ENCODE results near the gene CNGA2.

Gene CNGA2

GRCh38 chrX:151734446-151734845 is at the start of gene CNGA2:
CNGA2 (plus strand) TSS chrX:151734746; CDS start chrX:151738484, 3,738 bp downstream.
- no peak for DNase-seq (ENCODE audit: low read depth)
- in situ Hi-C loops (cut with HindIII; ENCODE audit: low sequenced_read_pairs): loop anchor here (25.0 kb wide), 1 partner anchor 903 kb away; the partner anchor contains the start of gene GABRQ
- TF ChIP-seq, protein P1, sequence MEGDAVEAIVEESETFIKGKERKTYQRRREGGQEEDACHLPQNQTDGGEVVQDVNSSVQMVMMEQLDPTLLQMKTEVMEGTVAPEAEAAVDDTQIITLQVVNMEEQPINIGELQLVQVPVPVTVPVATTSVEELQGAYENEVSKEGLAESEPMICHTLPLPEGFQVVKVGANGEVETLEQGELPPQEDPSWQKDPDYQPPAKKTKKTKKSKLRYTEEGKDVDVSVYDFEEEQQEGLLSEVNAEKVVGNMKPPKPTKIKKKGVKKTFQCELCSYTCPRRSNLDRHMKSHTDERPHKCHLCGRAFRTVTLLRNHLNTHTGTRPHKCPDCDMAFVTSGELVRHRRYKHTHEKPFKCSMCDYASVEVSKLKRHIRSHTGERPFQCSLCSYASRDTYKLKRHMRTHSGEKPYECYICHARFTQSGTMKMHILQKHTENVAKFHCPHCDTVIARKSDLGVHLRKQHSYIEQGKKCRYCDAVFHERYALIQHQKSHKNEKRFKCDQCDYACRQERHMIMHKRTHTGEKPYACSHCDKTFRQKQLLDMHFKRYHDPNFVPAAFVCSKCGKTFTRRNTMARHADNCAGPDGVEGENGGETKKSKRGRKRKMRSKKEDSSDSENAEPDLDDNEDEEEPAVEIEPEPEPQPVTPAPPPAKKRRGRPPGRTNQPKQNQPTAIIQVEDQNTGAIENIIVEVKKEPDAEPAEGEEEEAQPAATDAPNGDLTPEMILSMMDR (IDR thresholded peaks at IDR 0.05; ENCODE audit: low read depth, low read length, missing control alignments): no peak
- no peak within 1 kb of the TSS for H3K4me3 ChIP-seq (ENCODE audit: low read depth, low read length)

- TF ChIP-seq, protein P1 (IDR thresholded peaks at IDR 0.05; ENCODE audit: low read depth, low read length, missing control alignments): no peak
- in situ Hi-C loops (cut with HindIII; ENCODE audit: low sequenced_read_pairs): no loop called here
Observed at GRCh38 chrX:151687635-151688034, 46.9 kb upstream of the CNGA2 start.

GRCh38 chrX:151688695-151689094 is 45.9 kb upstream of the CNGA2 start:
- TF ChIP-seq, protein P1 (IDR thresholded peaks at IDR 0.05; ENCODE audit: low read depth, low read length, missing control alignments): no peak
- in situ Hi-C loops (cut with HindIII; ENCODE audit: low sequenced_read_pairs): no loop called here
- H3K4me3 ChIP-seq (ENCODE audit: low read depth, low read length): no peak overlapping the region
- DNase-seq (ENCODE audit: low read depth): no peak

More at GRCh38 chrX:151687635-151688034, 46.9 kb upstream of the CNGA2 start:
- H3K4me3 ChIP-seq (ENCODE audit: low read depth, low read length): no peak overlapping the region
- DNase-seq (ENCODE audit: low read depth): no peak

DNA sequence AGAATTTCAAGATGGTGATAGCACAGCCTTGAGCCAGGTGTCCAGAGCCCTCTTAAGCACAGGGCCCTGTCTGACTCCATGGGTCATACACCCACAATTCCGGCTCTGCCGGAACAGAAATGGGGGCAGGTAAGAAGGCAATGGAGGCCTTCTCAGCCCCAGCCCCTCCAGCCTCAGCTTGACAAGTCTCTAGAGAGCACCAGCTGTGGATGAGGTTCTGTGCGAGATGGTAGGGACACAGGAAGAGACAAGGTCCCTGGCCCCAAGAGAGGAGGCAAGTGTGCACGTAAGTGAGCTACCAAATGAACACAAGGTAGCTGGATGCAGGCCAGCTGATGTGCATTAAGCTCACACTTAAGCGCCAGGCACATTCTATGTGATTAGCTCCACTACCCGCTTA is 41.7 kb upstream of the CNGA2 start:
- TF ChIP-seq, protein P1 (IDR thresholded peaks at IDR 0.05; ENCODE audit: low read depth, low read length, missing control alignments): no peak
- H3K4me3 ChIP-seq (ENCODE audit: low read depth, low read length): no peak overlapping the region
- no peak for DNase-seq (ENCODE audit: low read depth)
- in situ Hi-C loops (cut with HindIII; ENCODE audit: low sequenced_read_pairs): no loop called here

- TF ChIP-seq, protein P1 (IDR thresholded peaks at IDR 0.05; ENCODE audit: low read depth, low read length, missing control alignments): no peak
- in situ Hi-C loops (cut with HindIII; ENCODE audit: low sequenced_read_pairs): no loop called here
- no peak overlapping the region for H3K4me3 ChIP-seq (ENCODE audit: low read depth, low read length)
- DNase-seq (ENCODE audit: low read depth): no peak
Observed at GRCh38 chrX:151694121-151694520, 40.4 kb upstream of the CNGA2 start.

GRCh38 chrX:151694661-151695582 is 39.6 kb upstream of the CNGA2 start, which contains the start of gene PRRG3:
PRRG3 (plus strand) TSS chrX:151695458; CDS start chrX:151698815, 3,357 bp downstream.
- TF ChIP-seq, protein P1 (IDR thresholded peaks at IDR 0.05; ENCODE audit: low read depth, low read length, missing control alignments): no peak
- no peak for DNase-seq (ENCODE audit: low read depth)
- in situ Hi-C loops (cut with HindIII; ENCODE audit: low sequenced_read_pairs): no loop called here
- H3K4me3 ChIP-seq (ENCODE audit: low read depth, low read length): no peak within 1 kb of the TSS

Measured in astrocyte of the cerebellum (primary cell).